HCT116 (cell line): ENCODE measurements around the gene INTS1. TPM values are rescaled to one million over a fixed set of nuclear protein-coding genes. Genes with fewer than 3 reads are reported as not detected.

ENCODE experiments used
- ATAC-seq: fragments of 200-7000 bp; cut with Tn5 transposase; 2 replicates; pipeline ENCODE4 v1.9.1; 2020; ENCODE audit warnings: mild to moderate bottlenecking, moderate library complexity
- BruUV-seq: library from RNA; stranded (reverse); fragments of 400-500 nt; replicated peaks from 2 replicates; lab custom pipeline; 2021; lab: Mats Ljungman, UMichigan
- CTCF ChIA-PET: fragments of 300-600 bp; sonication (Branson Sonifier 250); formaldehyde crosslinking; loops from one replicate; lab custom pipeline; 2021; ENCODE audit warnings: antibody characterized with exemption; lab: Charles Lee
- POLR2A ChIA-PET: fragments of 300-600, 350-600 bp; sonication (Branson Sonifier 250); formaldehyde crosslinking; loops from one replicate; lab custom pipeline; 2021; ENCODE audit warnings: antibody characterized with exemption; lab: Charles Lee
- RAD21 ChIA-PET, 2 experiments: fragments of 300-600 bp; sonication (Branson Sonifier 250); formaldehyde crosslinking; loops; one replicate each; lab custom pipeline; 2023; ENCODE audit warnings: low total read pairs in 2 of 2; ENCODE audit not compliant: uncharacterized antibody in 2 of 2, unreplicated experiment in 2 of 2, low non-redundant PET in 1 of 2; lab: Charles Lee
- DNase-seq: peaks from one replicate; pipeline ENCODE4 v3.0.0-alpha.2; 2010; ENCODE audit warnings: low read depth, low spot score
- H2AFZ ChIP-seq: fragments of 200-600 bp; shearing (Covaris generic), sonication (generic); 2 replicates; pipeline ENCODE4 v1.6.1; 2017; ENCODE audit warnings: low read depth, mixed run types, mixed read lengths, antibody characterized with exemption, low read length; ENCODE audit not compliant: poor library complexity, severe bottlenecking
- H3K27ac ChIP-seq: 2 replicates; pipeline ENCODE4 v1.5.1; 2012; ENCODE audit warnings: low read depth, low read length
- H3K27me3 ChIP-seq: fragments of 200-600 bp; sonication (generic); 2 replicates; pipeline ENCODE4 v1.6.1; 2016; ENCODE audit warnings: mixed run types, low read length, mixed read lengths; ENCODE audit not compliant: insufficient read depth
- H3K36me3 ChIP-seq, 2 experiments: fragments of 200-500 bp in 1 of 2; fragments of 200-600 bp in 1 of 2; sonication (Bioruptor generic) in 1 of 2; sonication (generic) in 1 of 2; 2 replicates each; pipeline versions ENCODE4 v1.5.1 to v1.6.1; 2014 to 2016; ENCODE audit warnings: low read length in 2 of 2, inconsistent platforms in 1 of 2, mixed read lengths in 1 of 2, mixed run types in 1 of 2; ENCODE audit not compliant: insufficient read depth in 2 of 2, control insufficient read depth in 1 of 2
- H3K4me1 ChIP-seq, 2 experiments: fragments of 200-600 bp in 1 of 2; sonication (generic) in 1 of 2; 2 replicates each; pipeline versions ENCODE4 v1.5.1 to v1.6.1; 2012 to 2017; ENCODE audit warnings: low read length in 2 of 2, inconsistent platforms in 1 of 2, mild to moderate bottlenecking in 1 of 2, mixed read lengths in 1 of 2, mixed run types in 1 of 2, moderate library complexity in 1 of 2; ENCODE audit not compliant: insufficient read depth in 2 of 2, control insufficient read depth in 1 of 2
- H3K4me2 ChIP-seq: fragments of 200-600 bp; sonication (generic); 2 replicates; pipeline ENCODE4 v1.6.1; 2017; ENCODE audit warnings: mixed run types, low read length, mixed read lengths
- H3K4me3 ChIP-seq, 2 experiments: fragments of 200-600 bp in 1 of 2; sonication (generic) in 1 of 2; replicated peaks in 1 of 2; 2 replicates each; pipeline ENCODE4 v1.5.1; 2011 to 2016; ENCODE audit warnings: low read length in 2 of 2, control low read depth in 1 of 2, low read depth in 1 of 2, mild to moderate bottlenecking in 1 of 2, mixed read lengths in 1 of 2, mixed run types in 1 of 2
- H3K79me2 ChIP-seq: fragments of 200-600 bp; sonication (generic); 2 replicates; pipeline ENCODE4 v1.6.1; 2017; ENCODE audit warnings: mild to moderate bottlenecking, mixed run types, low read length, moderate library complexity, mixed read lengths; ENCODE audit not compliant: insufficient read depth
- H3K9ac ChIP-seq: fragments of 200-600 bp; sonication (generic); 2 replicates; pipeline ENCODE4 v1.6.1; 2016; ENCODE audit warnings: low read length, mixed read lengths
- H3K9me2 ChIP-seq: fragments of 200-600 bp; sonication (generic), shearing (Covaris generic); 2 replicates; pipeline ENCODE4 v1.6.1; 2017; ENCODE audit warnings: mixed run types, mild to moderate bottlenecking, moderate library complexity; ENCODE audit not compliant: insufficient read depth
- H3K9me3 ChIP-seq, 2 experiments: fragments of 200-500 bp in 1 of 2; fragments of 200-600 bp in 1 of 2; sonication (Bioruptor generic) in 1 of 2; sonication (generic) in 1 of 2; 2 replicates each; pipeline ENCODE4 v1.6.1; 2014 to 2017; ENCODE audit warnings: low read length in 2 of 2, mixed read lengths in 2 of 2, inconsistent platforms in 1 of 2, low read depth in 1 of 2, mild to moderate bottlenecking in 1 of 2, mixed run types in 1 of 2, moderate library complexity in 1 of 2; ENCODE audit not compliant: control insufficient read depth in 1 of 2, insufficient read depth in 1 of 2
- H4K20me1 ChIP-seq: fragments of 200-600 bp; sonication (generic), shearing (Covaris generic); 2 replicates; pipeline ENCODE4 v1.6.1; 2017; ENCODE audit warnings: mixed run types, mild to moderate bottlenecking, moderate library complexity; ENCODE audit not compliant: insufficient read depth
- CBX3 ChIP-seq: IDR thresholded peaks from 2 replicates; pipeline ENCODE4 v1.6.1; 2012; ENCODE audit warnings: low read depth
- CEBPB ChIP-seq: IDR thresholded peaks from 2 replicates; pipeline ENCODE4 v1.6.1; 2012; ENCODE audit warnings: low read depth
- JUND ChIP-seq: IDR thresholded peaks from 2 replicates; pipeline ENCODE4 v1.6.1; 2012
- POLR2A ChIP-seq: IDR thresholded peaks from 2 replicates; pipeline ENCODE4 v1.7.0; 2011; ENCODE audit warnings: borderline replicate concordance; ENCODE audit not compliant: insufficient read depth, insufficient read length; ENCODE audit errors: extremely low read depth
- TCF7L2 ChIP-seq: IDR thresholded peaks from 2 replicates; pipeline ENCODE4 v1.7.0; 2011; ENCODE audit warnings: borderline replicate concordance, inconsistent platforms; ENCODE audit not compliant: insufficient read depth, insufficient read length; ENCODE audit errors: extremely low read depth
- ZNF274 ChIP-seq: fragments of 200-500 bp; sonication (Bioruptor generic); IDR thresholded peaks from 2 replicates; pipeline ENCODE4 v1.6.1; 2014; ENCODE audit warnings: mild to moderate bottlenecking, low read depth, low read length, inconsistent platforms
- intact Hi-C: fragments of 100-400 bp; cut with micrococcal nuclease; formaldehyde crosslinking; loops from 2 replicates; pipeline ENCODE4 v1.10.0; 2022
- total RNA-seq: library from RNA; stranded (reverse); gene quantifications from one replicate; pipeline ENCODE4 v1.2.1, GENCODE V29; 2021; ENCODE audit not compliant: unreplicated experiment

Gene INTS1
- total RNA-seq, 1 experiment from 2014 or later, result 167 TPM

- no peak overlapping the region for H3K9ac ChIP-seq
- RAD21 ChIA-PET, result no interaction called here
Measured at GRCh38 chr7:1450431-1450830, 53.8 kb downstream of the INTS1 start.

GRCh38 chr7:1449951-1450350, 54.2 kb downstream of the INTS1 start:
- H3K9me2 ChIP-seq, result no peaks in the 10 kb centered on the region
- H3K4me3 ChIP-seq, result no peak overlapping the region
- ATAC-seq, result no peak
- H3K9me3 ChIP-seq, result no peaks in the 10 kb centered on the region
- H3K36me3 ChIP-seq, result no peaks in the 10 kb centered on the region; a peak in 2 of 4 replicates
- H4K20me1 ChIP-seq, result no peaks in the 10 kb centered on the region
- H2AFZ ChIP-seq, result no peak overlapping the region
- intact Hi-C loops, result no loop called here
- no peak for DNase-seq
- H3K4me2 ChIP-seq, result no peak overlapping the region
- no peaks in the 10 kb centered on the region for H3K27me3 ChIP-seq
- H3K4me1 ChIP-seq, result peaks cover 4 to 9% of the 10 kb centered on the region in 2 experiments; a peak in 3 of 4 replicates
- H3K9ac ChIP-seq, result no peak overlapping the region
- ChIA-PET POLR2A (no interaction called here), RAD21 (no interaction called here), CTCF (no interaction called here)
- H3K27ac ChIP-seq, result no peak overlapping the region; the same call in 1 of the 2 replicates
- TF ChIP-seq ZNF274 (no peak), JUND (no peak), TCF7L2 (no peak)
- peaks cover 42% of the 10 kb centered on the region for H3K79me2 ChIP-seq
- BruUV-seq, result no TSS peak

More at GRCh38 chr7:1450431-1450830, 53.8 kb downstream of the INTS1 start:
- no peak overlapping the region for H2AFZ ChIP-seq
- DNase-seq (no peak), ATAC-seq (no peak)
- no TSS peak for BruUV-seq
- no peaks in the 10 kb centered on the region for H3K9me3 ChIP-seq
- H3K36me3 ChIP-seq, result no peaks in the 10 kb centered on the region; a peak in 1 of 4 replicates
- H3K9me2 ChIP-seq, result no peaks in the 10 kb centered on the region
- no peaks in the 10 kb centered on the region for H3K27me3 ChIP-seq
- H3K4me3 ChIP-seq, result no peak overlapping the region
- intact Hi-C loops, result no loop called here
- no peaks in the 10 kb centered on the region for H4K20me1 ChIP-seq
- TF ChIP-seq CEBPB, result no peak
- TF ChIP-seq POLR2A, result no peak
- TF ChIP-seq CBX3, result no peak
- ChIA-PET POLR2A (no interaction called here), CTCF (no interaction called here)
- no peak overlapping the region for H3K4me2 ChIP-seq
- peaks cover 47% of the 10 kb centered on the region for H3K79me2 ChIP-seq
- no peak overlapping the region; the same call in 1 of the 2 replicates for H3K27ac ChIP-seq
- peaks cover 7 to 13% of the 10 kb centered on the region in 2 experiments; a peak in 3 of 4 replicates for H3K4me1 ChIP-seq
